ENCODE results near the gene EIF4B. TPM values are rescaled to one million over a fixed set of nuclear protein-coding genes. Genes with fewer than 3 reads are reported as not detected.
A peak's percentile ranks its signal among the peaks of the same experiment; 100 is the strongest.

Gene EIF4B
- total RNA-seq, 1 donor from 2014 or later, result 833 TPM

DNA sequence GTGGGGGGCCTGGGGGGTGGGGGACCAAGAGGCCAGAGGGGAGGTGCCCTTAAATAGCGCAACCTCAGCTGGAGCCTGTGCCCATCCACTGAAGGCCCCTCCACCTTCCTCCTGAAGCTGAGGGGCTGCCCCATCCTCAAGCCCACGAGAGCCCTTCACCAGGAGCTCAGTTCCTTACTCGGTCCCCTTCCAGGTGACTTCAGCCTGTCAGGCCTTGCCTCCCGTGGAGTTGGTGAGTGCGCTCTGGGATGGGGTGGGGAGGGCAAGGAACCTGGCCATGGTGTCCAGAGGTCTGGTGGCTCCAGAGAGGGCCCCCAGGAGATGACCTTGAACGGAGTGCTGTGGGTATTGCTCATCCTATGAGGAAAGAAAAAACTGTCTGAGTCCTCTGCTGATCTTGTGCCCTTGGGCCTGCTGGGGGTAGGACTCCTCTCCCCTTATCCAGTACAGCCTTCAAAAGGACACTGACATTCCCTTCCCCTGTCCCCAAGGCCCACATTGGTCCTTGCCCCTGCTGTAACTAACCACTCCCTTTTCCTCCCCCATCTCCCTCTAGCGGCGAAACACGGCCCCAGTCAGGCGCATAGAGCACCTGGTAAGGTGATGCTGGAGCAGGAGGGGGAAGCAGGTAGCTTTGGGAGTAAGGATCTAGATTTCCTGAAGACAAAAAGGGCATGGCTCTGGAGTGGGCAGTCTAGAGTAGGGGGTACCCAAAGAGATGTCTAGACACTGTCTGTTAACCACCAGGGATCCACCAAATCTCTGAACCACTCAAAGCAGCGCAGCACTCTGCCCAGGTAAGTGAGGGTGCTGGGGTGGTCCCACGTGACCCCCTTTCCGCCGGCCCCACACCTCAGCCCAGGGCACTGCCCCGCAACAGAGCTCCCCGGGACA is 47.2 kb downstream of the EIF4B start:
- H3K27ac ChIP-seq, result no peak overlapping the region
- no peaks in the 10 kb centered on the region for H3K9me3 ChIP-seq (ENCODE audit: low read depth)
- Mint-ChIP-seq H3K4me1 (peaks cover 41% of the 10 kb centered on the region), H3K27ac (peak overlapping the region; percentile 42), H3K36me3 (no peaks in the 10 kb centered on the region), H3K9me3 (no peaks in the 10 kb centered on the region), H3K27me3 (ENCODE audit: insufficient read depth, low read depth) (peaks cover 24% of the 10 kb centered on the region), H3K4me3 (peak overlapping the region; percentile 94)
- DNase-seq (ENCODE audit: low spot score), result peak; percentile 61
- peaks cover 11% of the 10 kb centered on the region for H3K27me3 ChIP-seq
- peak overlapping the region; percentile 75 for H3K4me2 ChIP-seq
- H2AFZ ChIP-seq (replicated peaks), result peak overlapping the region; percentile 98
- H4K20me1 ChIP-seq (ENCODE audit: low read depth), result peaks cover 21% of the 10 kb centered on the region
- H3K4me3 ChIP-seq, result peak overlapping the region; percentile 83
- H3K4me1 ChIP-seq, result peaks cover 31% of the 10 kb centered on the region
- no peaks in the 10 kb centered on the region for H3K36me3 ChIP-seq
- no peak overlapping the region for H3K9ac ChIP-seq
- TF ChIP-seq CTCF (IDR thresholded peaks at IDR 0.05) (peak; percentile 62), EZH2phosphoT487 (IDR thresholded peaks at IDR 0.05) (no peak), EZH2 (IDR thresholded peaks at IDR 0.05) (no peak)
- H3K79me2 ChIP-seq (ENCODE audit: low read depth), result no peaks in the 10 kb centered on the region
- peaks cover 15% of the 10 kb centered on the region for H3F3A ChIP-seq (ENCODE audit: low read depth)

DNA sequence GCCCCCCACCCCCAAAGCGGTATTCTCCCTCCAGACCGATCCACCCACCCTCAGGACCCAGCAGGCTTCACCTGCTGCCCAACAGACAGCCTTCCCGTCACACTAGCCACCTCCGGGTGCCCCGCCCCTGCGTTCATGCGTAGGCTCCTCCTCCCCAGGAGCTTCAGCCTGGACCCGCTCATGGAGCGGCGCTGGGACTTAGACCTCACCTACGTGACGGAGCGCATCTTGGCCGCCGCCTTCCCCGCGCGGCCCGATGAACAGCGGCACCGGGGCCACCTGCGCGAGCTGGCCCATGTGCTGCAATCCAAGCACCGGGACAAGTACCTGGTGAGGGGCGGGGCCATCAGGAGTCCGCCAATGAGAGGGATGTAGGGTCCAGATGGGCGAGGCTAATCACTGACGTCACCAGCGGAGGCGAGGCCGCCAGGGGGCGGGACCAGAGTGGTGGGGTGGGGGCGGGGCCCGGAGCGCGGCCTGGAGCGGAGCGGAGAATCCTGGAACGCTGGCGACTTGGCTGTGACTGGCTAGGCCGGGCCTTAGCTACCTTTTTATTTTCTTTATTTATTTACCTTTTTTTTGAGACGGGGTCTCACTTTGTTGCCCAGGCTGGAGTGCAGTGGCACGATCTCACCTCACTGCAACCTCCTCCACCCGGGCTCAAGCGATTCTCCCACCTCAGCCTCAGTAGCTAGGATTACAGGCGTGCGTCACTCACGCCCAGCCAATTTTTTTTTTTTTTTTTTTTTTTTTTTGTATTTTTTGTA is 48.0 kb downstream of the EIF4B start:
- H3K27me3 Mint-ChIP-seq (ENCODE audit: insufficient read depth, low read depth), result peaks cover 21% of the 10 kb centered on the region
- Histone ChIP-seq H3K4me2 (peak overlapping the region; percentile 75), H3K27me3 (peaks cover 11% of the 10 kb centered on the region), H3K4me3 (peak overlapping the region; percentile 83), H3K36me3 (no peaks in the 10 kb centered on the region), H3K4me1 (peaks cover 22% of the 10 kb centered on the region), H3K9me3 (ENCODE audit: low read depth) (no peaks in the 10 kb centered on the region), H4K20me1 (ENCODE audit: low read depth) (peaks cover 13% of the 10 kb centered on the region), H3F3A (ENCODE audit: low read depth) (peaks cover 7% of the 10 kb centered on the region), H3K27ac (no peak overlapping the region), H3K9ac (no peak overlapping the region), H2AFZ (replicated peaks) (peak overlapping the region; percentile 98), H3K79me2 (ENCODE audit: low read depth) (no peaks in the 10 kb centered on the region)
- H3K36me3 Mint-ChIP-seq, result no peaks in the 10 kb centered on the region
- TF ChIP-seq CTCF (IDR thresholded peaks at IDR 0.05) (no peak), EZH2 (IDR thresholded peaks at IDR 0.05) (no peak), EZH2phosphoT487 (IDR thresholded peaks at IDR 0.05) (no peak)
- H3K27ac Mint-ChIP-seq, result peak overlapping the region; percentile 42
- peak overlapping the region; percentile 94 for H3K4me3 Mint-ChIP-seq
- H3K4me1 Mint-ChIP-seq, result peaks cover 33% of the 10 kb centered on the region
- no peaks in the 10 kb centered on the region for H3K9me3 Mint-ChIP-seq
- DNase-seq (ENCODE audit: low spot score), result peak; percentile 98

- no peak overlapping the region for H3K27ac Mint-ChIP-seq
- peak overlapping the region; percentile 78 for H3K4me3 Mint-ChIP-seq
These were observed 49.4 kb downstream of the EIF4B start for GRCh38 chr12:53055471-53056266.

More at GRCh38 chr12:53055471-53056266, 49.4 kb downstream of the EIF4B start:
- Histone ChIP-seq H3K27me3 (peaks cover 11% of the 10 kb centered on the region), H3K4me3 (no peak overlapping the region), H3K36me3 (no peaks in the 10 kb centered on the region), H3K79me2 (ENCODE audit: low read depth) (no peaks in the 10 kb centered on the region), H3K4me1 (peaks cover 8% of the 10 kb centered on the region), H3F3A (ENCODE audit: low read depth) (no peaks in the 10 kb centered on the region), H2AFZ (replicated peaks) (no peak overlapping the region), H3K4me2 (no peak overlapping the region), H4K20me1 (ENCODE audit: low read depth) (peaks cover 9% of the 10 kb centered on the region), H3K27ac (no peak overlapping the region), H3K9me3 (ENCODE audit: low read depth) (no peaks in the 10 kb centered on the region), H3K9ac (no peak overlapping the region)
- Mint-ChIP-seq H3K36me3 (no peaks in the 10 kb centered on the region), H3K4me1 (peaks cover 23% of the 10 kb centered on the region), H3K27me3 (ENCODE audit: insufficient read depth, low read depth) (peaks cover 21% of the 10 kb centered on the region), H3K9me3 (no peaks in the 10 kb centered on the region)
- no peak for TF ChIP-seq EZH2 (IDR thresholded peaks at IDR 0.05)
- no peak for TF ChIP-seq CTCF (IDR thresholded peaks at IDR 0.05)
- no peak for TF ChIP-seq EZH2phosphoT487 (IDR thresholded peaks at IDR 0.05)
- DNase-seq (ENCODE audit: low spot score), result no peak

Measured in neural progenitor cell (in vitro differentiated cells).